Inferior parietal cortex (tissue), 1 donor: ENCODE results near the gene RHOG.

Experiments
- DNase-seq: peaks from one replicate; pipeline ENCODE4 v3.0.0-alpha.2; 2016; ENCODE audit errors: extremely low spot score

Gene RHOG

DNA sequence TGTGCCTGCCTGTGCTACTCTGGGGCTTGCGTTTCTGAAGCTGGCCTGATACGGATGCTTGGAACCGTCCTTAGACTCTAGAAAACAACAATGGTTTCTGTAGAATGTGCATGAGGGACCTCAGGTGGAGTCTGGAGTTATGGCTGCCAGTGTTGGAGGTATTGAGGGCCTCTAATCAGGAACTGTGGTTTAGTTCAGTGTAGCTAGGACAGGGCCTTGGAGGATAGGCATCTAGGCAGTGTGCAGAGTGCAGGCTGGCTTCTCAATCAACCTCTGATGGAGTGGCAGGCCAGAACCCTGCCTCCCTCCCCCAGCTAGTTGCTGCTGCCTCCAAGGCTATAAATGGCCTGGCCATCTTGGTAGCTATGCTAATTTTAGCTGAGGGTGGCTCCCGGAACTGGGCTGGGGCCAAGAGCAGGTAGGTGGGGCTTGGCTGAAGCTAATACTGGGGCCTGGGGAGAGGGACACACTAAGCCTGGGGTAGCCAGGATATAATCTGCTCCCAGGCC is 18.7 kb upstream of the RHOG start:
- DNase-seq = no peak

- no peak for DNase-seq
Observed at GRCh38 chr11:3857628-3858027, 16.9 kb upstream of the RHOG start.

GRCh38 chr11:3856856-3857553 is 16.2 kb upstream of the RHOG start:
- no peak for DNase-seq

GRCh38 chr11:3855808-3856491 is 15.2 kb upstream of the RHOG start:
- DNase-seq = no peak

DNA sequence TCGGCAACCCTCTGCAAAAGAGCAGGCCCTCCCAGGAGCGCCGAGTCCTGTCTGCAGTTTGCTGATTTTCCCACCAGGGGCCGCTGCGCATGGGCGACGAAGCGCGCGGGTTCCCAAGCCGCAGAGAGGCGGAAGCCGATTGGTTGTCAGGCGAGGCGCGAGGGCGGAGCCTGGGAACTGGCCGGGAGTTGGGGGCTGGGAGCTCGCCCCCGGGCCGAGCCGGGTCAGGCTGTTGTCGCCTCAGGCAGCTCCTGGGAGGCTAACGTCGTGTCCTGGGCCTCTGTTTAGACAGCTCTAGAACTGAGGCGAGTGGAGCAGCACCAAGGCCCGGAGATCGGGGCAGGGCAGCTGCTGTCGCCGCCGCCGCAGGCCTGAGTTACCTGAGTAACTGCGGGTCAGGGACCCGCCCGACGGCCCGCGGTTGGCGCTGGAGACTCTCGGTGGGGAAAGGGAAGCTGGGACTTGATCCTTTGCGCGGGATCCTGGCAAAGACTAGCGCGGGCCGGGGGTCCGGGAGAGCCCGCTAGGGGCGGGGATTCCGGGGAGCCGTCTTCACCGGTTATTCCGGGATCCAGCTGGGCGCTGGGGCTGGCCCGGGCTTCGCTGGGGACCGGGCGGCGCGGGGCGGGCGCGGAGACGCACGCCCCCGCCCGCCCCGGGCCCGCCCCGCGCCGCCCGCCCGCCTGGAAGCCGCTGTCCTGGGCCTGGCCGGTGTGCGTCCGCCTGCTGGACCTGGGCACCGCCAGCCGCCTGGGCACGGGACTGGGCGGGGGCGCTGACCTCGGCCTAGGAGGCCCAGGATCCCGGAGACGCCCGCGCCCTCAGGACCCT is 14.4 kb upstream of the RHOG start, which contains the start of gene STIM1:
TSS of gene STIM1 (plus strand) at position 688 of the 831 bp plus-strand sequence. CDS start 607 bp downstream, outside the sequence.
- peak; percentile 96 for DNase-seq

GRCh38 chr11:3854660-3854976 is 13.9 kb upstream of the RHOG start:
- DNase-seq = no peak

DNA sequence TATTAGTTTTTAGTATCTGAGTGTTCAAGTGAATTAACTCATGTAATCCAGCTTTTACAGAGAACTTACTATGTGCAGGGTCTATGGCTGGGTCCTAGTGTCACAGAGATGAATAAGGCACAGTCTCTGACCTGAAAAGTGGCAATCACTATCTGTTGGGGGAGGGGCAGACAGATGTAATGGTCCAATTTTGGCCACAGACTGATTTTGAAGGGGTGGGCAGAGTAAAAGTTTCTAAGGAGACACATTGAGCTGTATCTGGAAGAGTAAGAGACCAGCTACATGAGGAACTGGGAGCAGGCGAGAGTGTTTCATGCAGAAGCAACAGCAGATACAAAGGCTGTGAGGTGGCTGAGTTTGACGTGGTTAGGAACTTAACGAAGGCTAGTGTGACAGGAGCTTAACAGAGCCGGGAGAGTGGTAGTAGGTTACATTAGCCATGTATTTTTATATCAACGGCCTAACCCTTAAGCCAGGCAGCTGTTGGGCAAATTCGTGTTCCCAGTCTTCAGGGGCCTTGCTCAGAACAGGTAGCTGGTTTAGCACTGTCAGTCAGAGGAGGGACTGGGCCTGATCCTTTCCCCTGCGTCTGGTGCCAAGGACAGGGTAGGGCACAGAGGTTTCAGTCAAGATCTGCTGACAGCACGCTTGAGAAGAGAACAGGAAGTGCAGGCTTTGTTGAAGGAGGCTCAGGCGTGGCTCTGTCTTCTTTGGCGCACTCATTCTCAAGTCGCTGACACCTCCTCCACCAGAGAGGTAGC is 13.3 kb upstream of the RHOG start:
- no peak for DNase-seq

DNA sequence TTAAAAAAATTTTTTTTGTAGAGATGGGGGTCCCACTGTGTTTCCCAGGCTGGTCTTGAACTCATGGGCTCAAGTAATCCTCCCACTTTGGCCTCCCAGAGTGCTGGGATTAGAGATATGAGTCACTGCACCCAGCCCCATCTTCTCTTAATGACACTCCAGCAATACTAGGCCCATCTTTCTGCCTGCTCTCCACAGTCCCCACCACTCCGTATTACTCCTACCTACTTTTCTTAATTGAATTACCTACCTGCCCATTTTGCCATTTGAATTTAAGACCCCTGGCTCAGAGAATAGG is 12.7 kb upstream of the RHOG start:
- no peak for DNase-seq

GRCh38 chr11:3849297-3849874 is 8.6 kb upstream of the RHOG start:
- peak; percentile 78 for DNase-seq

- DNase-seq = no peak
Observed at GRCh38 chr11:3845670-3846069, 4.9 kb upstream of the RHOG start.

DNA sequence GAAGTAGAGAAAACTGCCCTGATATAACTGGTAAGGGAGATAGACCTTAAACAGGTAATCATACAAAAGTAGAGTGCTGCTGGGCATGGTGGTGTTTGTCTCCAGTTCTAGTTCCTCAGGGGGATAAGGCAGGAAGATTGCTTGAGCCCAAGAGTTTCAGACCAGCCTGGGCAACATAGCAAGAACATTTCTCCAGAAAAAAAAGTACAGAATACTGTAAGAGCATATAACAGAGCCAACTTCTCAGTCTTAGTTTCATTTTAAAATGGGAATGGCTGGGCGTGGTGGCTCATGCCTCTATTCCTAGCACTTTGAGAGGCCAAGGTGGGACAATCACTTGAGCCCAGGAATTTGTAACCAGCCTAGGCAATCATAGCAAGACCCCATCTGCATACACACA is 4.5 kb upstream of the RHOG start:
- DNase-seq = no peak

- no peak for DNase-seq
Observed at GRCh38 chr11:3843326-3843725, 2.6 kb upstream of the RHOG start.

- peak; percentile 86 for DNase-seq
Observed at GRCh38 chr11:3841426-3842350, 929 bp upstream of the RHOG start.

DNA sequence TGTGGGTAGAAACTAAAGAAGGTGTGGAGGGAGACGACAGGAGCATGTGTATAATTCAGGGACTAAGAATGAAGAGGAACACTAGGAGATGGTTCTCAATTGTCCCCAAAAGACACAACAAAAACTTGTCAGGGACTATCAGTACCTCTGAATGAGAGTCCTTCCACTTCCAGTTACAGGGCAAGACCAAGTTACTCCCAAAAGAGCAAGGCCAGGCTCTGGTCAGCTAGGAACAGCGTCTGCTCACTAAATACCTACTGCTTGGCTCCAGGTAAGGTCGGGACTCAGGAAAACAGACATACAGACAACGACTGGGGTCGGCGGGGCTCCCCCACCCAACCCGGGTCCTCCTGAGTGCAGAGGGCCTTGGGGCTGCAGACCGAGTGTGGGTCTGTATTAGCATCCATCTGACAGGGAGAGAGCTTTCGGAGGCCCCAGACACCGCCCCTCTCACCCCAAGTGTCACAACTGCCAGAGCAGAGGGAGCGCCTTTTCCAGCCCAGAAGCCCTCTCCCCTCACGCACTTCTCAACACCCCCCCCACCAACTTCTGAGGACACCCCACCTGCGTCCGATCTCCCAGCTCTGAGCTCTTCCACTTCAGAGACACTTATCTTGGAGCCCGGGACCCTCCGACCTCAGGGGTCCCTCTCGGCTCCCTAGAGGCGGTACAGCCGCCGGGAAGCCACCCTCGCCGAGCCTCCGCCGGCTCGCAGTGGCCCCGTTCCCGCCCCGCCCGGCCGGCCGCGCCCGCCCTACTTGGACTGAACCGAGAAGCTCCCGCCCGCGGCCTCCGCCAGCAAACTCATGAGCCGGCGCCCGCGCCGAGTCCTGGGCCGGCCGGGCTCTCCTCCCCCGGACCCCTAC is 522 bp downstream of the RHOG start:
- DNase-seq = no peak

DNA sequence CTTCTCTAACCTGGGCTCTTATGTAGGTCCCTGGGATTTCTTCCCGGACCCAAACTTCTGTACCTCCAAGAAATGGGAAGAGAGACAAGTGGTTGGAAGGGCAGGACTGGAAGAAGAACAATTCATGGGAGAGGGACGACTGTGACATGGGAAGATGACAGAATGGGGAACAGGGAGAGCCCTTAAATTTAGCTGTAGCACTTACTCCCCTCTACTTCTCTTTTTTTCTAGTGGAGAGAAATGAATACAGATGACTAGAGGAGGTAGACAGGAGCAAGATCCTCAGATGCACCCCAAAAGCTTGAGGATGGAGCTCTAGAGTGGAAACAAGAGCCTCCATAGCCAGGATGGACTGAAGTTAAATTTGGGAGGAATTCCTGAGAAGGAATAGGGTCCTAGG is 2.3 kb downstream of the RHOG start:
- no peak for DNase-seq

GRCh38 chr11:3837793-3838192 is 3.0 kb downstream of the RHOG start:
- no peak for DNase-seq

DNA sequence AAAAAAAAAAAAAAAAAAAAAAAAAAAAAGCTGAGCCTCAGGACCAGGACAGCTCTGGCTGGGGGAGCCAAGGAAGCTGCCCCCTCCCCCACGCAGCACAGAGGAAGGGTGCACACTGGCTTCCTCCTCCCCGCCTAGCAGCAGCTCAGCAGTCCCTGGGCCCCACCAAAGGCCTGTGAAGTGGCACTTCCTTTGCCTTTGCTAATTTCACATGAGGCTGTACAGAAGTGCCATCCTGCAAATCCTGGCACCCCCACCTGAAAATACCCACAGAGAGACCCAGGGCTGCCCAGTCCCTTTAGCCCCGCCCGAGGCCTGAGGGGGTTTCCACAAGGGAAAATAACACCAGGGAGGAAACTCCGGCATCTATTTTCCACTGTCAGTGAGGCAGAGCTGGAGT is 3.9 kb downstream of the RHOG start:
- no peak for DNase-seq

- no peak for DNase-seq
Observed at GRCh38 chr11:3835751-3836150, 5.0 kb downstream of the RHOG start.

GRCh38 chr11:3834664-3835461 is 5.9 kb downstream of the RHOG start:
- no peak for DNase-seq
